ENCODE measurements around the gene GRN. TPM values are rescaled to one million over a fixed set of nuclear protein-coding genes. Genes with fewer than 3 reads are reported as not detected.

GRN gene
- total RNA-seq, 3 donors from 2014 or later: 166 to 372 (median 252) TPM

DNA sequence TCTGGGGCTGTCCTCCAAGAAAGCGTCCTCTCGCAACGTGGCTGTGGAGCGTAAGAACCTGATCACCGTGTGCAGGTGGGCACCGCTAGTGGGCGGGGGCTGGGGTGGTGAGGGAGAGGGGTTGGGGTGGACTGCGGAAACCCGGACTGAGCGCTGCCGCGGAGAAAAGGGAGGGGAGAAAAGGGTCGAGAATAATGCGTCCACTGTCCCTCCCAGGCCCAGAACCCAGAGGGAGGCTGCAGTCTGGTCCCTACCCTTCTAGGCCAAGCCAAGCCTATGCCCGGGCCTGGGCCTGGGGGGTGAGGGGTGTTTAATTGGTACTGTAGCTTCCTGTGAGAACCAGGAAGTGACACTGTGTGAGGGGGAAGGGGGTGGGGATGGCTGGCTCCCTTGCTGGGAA is 36.2 kb upstream of the GRN start:
- Histone ChIP-seq H3K36me3 (no peaks in the 10 kb centered on the region), H3K9me3 (no peaks in the 10 kb centered on the region), H3K4me3 (peak overlapping the region; percentile 35 to 70 (median 50)), H3K27ac (no peak overlapping the region), H3K27me3 (peaks cover 2 to 3% of the 10 kb centered on the region in 2 donors), H3K4me1 (peaks cover 0 to 6% of the 10 kb centered on the region in 2 donors)
- no peak for DNase-seq (ENCODE audit: low spot score in 2 of 2)
- intact Hi-C loops (cut with DNase I; ENCODE audit: low total_unique reads): no loop called here
- TF ChIP-seq, protein P1, sequence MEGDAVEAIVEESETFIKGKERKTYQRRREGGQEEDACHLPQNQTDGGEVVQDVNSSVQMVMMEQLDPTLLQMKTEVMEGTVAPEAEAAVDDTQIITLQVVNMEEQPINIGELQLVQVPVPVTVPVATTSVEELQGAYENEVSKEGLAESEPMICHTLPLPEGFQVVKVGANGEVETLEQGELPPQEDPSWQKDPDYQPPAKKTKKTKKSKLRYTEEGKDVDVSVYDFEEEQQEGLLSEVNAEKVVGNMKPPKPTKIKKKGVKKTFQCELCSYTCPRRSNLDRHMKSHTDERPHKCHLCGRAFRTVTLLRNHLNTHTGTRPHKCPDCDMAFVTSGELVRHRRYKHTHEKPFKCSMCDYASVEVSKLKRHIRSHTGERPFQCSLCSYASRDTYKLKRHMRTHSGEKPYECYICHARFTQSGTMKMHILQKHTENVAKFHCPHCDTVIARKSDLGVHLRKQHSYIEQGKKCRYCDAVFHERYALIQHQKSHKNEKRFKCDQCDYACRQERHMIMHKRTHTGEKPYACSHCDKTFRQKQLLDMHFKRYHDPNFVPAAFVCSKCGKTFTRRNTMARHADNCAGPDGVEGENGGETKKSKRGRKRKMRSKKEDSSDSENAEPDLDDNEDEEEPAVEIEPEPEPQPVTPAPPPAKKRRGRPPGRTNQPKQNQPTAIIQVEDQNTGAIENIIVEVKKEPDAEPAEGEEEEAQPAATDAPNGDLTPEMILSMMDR (IDR thresholded peaks at IDR 0.05): no peak
- TF ChIP-seq POLR2A (IDR thresholded peaks at IDR 0.05): no peak
- TF ChIP-seq POLR2AphosphoS5 (IDR thresholded peaks at IDR 0.05): no peak

DNA sequence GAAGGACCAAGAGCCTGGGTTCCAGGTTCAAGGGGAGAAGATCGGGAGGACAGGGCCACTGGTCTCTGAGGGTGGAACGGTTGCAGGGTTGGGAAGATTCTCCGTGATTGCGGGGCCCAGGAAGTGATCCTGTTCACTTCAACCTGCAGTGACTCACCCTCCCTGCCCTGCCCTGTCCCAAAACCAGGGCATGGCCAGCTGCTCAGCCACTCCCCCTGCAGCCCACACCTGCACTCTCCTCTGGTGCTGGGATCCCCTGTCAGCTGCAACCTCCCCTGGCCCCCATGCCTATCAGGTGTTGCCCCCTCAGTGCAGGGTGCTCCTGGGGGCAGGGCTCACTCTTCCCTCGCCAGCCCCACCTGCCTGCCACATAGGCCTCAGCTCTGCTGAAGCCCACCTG is 35.6 kb upstream of the GRN start:
- no peak for DNase-seq (ENCODE audit: low spot score in 2 of 2)
- Histone ChIP-seq H3K36me3 (no peaks in the 10 kb centered on the region), H3K9me3 (no peaks in the 10 kb centered on the region), H3K27ac (no peak overlapping the region), H3K4me3 (no peak overlapping the region), H3K4me1 (peaks cover 0 to 6% of the 10 kb centered on the region in 2 donors), H3K27me3 (peaks cover 6 to 8% of the 10 kb centered on the region in 2 donors)
- TF ChIP-seq, protein P1 (IDR thresholded peaks at IDR 0.05): no peak
- TF ChIP-seq POLR2AphosphoS5 (IDR thresholded peaks at IDR 0.05) (no peak), POLR2A (IDR thresholded peaks at IDR 0.05) (no peak)
- intact Hi-C loops (cut with DNase I; ENCODE audit: low total_unique reads): no loop called here

DNA sequence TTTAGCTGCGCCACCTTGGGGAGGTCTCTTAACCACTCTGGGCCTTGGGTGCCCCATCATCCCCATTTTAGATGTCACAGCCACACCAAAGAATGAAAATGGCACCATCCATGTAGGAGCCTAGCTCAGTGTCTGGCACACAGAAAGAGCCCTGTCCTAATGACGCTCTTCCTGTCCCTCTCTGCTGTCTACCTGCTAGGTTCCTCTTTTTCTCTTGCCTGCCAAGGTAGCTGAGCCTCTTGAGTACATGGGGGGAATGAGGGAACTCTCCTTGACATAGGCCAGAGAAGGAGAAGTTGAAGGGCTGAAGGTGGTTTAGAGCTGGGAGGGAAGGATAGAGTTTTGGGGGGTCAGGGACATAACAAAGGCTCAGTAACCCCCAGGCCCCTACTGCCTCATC is 34.9 kb upstream of the GRN start:
- Histone ChIP-seq H3K4me3 (no peak overlapping the region), H3K9me3 (no peaks in the 10 kb centered on the region), H3K27me3 (peaks cover 8 to 15% of the 10 kb centered on the region in 2 donors), H3K4me1 (peaks cover 0 to 6% of the 10 kb centered on the region in 2 donors), H3K36me3 (no peaks in the 10 kb centered on the region), H3K27ac (no peak overlapping the region)
- DNase-seq (ENCODE audit: low spot score in 2 of 2): no peak
- intact Hi-C loops (cut with DNase I; ENCODE audit: low total_unique reads): no loop called here
- no peak for TF ChIP-seq POLR2AphosphoS5 (IDR thresholded peaks at IDR 0.05)
- TF ChIP-seq, protein P1 (IDR thresholded peaks at IDR 0.05): no peak
- no peak for TF ChIP-seq POLR2A (IDR thresholded peaks at IDR 0.05)

DNA sequence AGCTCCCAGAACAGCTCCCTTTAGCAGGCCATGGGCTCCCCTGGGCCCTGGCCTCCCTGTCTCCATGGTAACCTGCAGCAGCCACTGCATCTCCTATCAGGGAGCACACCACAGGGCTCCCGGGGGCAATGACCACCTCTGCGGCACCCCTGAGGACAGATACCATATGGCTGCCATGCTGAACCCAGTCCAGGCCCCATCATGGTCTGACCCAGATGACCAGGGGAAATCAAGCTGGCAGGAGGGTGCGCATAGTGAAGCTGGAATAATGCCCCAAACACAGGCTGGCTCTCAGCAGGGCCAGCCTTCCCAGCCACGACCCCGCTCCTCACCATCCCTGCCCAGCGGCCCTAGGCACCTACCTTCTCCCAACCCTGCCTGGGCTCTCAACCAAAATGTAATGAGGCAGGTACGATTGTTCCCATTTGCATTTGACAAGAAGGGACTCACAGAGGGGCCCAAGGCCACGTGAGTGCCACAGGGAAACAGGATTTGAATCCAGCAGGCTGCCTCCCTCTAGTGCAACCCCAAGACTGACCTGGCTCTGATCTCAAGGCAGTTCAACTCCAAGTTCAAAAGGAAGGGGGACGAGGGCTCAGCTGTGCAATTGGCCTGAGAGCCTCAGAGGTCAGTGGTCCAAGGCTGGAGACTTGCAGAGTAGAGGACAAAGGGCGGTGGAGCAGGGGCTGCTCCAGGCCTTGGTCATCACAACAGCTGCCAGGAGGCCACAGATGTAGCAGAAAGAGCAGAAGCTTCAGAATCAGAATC is 34.3 kb upstream of the GRN start:
- Histone ChIP-seq H3K27me3 (peaks cover 8 to 19% of the 10 kb centered on the region in 2 donors), H3K36me3 (no peaks in the 10 kb centered on the region)

More for the DNA sequence above, 34.3 kb upstream of the GRN start:
- intact Hi-C loops (cut with DNase I; ENCODE audit: low total_unique reads): no loop called here
- TF ChIP-seq, protein P1 (IDR thresholded peaks at IDR 0.05): no peak
- Histone ChIP-seq H3K9me3 (no peaks in the 10 kb centered on the region), H3K4me3 (no peak overlapping the region), H3K4me1 (peaks cover 0 to 6% of the 10 kb centered on the region in 2 donors), H3K27ac (no peak overlapping the region)
- DNase-seq (ENCODE audit: low spot score in 2 of 2): no peak

Data from breast epithelium (tissue), 4 donors.